ENCODE data around the gene MEF2A.
A peak's percentile ranks its signal among the peaks of the same experiment; 100 is the strongest.

Gene MEF2A

GRCh38 chr15:99564221-99565048, 1.3 kb upstream of the MEF2A start:
- peak; percentile 8 for DNase-seq

- no peak for DNase-seq
These were observed 810 bp upstream of the MEF2A start for GRCh38 chr15:99565049-99565298.

GRCh38 chr15:99566157-99566897, 543 bp downstream of the MEF2A start:
- DNase-seq: no peak

GRCh38 chr15:99568625-99569352, 3.0 kb downstream of the MEF2A start:
- no peak for DNase-seq

- DNase-seq: no peak
These were observed 5.5 kb downstream of the MEF2A start for GRCh38 chr15:99571299-99571698.

- no peak for DNase-seq
These were observed 8.3 kb downstream of the MEF2A start for GRCh38 chr15:99574048-99574447.

- no peak for DNase-seq
These were observed 8.7 kb downstream of the MEF2A start for GRCh38 chr15:99574502-99574901.

GRCh38 chr15:99578809-99579208, 13.0 kb downstream of the MEF2A start:
- no peak for DNase-seq

GRCh38 chr15:99580076-99580475, 14.3 kb downstream of the MEF2A start:
- DNase-seq: no peak

- no peak for DNase-seq
These were observed 16.8 kb downstream of the MEF2A start for GRCh38 chr15:99582508-99582960.

GRCh38 chr15:99584081-99584600, 18.4 kb downstream of the MEF2A start:
- DNase-seq: no peak

GRCh38 chr15:99586121-99586520, 20.3 kb downstream of the MEF2A start:
- no peak for DNase-seq

- DNase-seq: no peak
These were observed 24.0 kb downstream of the MEF2A start for GRCh38 chr15:99589801-99590200.

- no peak for DNase-seq
These were observed 25.3 kb downstream of the MEF2A start for GRCh38 chr15:99590913-99591646.

- DNase-seq: no peak
These were observed 26.5 kb downstream of the MEF2A start for GRCh38 chr15:99592145-99592791.

- no peak for DNase-seq
These were observed 27.3 kb downstream of the MEF2A start for GRCh38 chr15:99593070-99593469.

GRCh38 chr15:99594916-99595315, 29.1 kb downstream of the MEF2A start:
- no peak for DNase-seq

GRCh38 chr15:99598296-99598695, 32.5 kb downstream of the MEF2A start:
- no peak for DNase-seq

GRCh38 chr15:99603828-99604227, 38.0 kb downstream of the MEF2A start:
- DNase-seq: no peak

- no peak for DNase-seq
These were observed 39.1 kb downstream of the MEF2A start for GRCh38 chr15:99604865-99605264.

GRCh38 chr15:99605490-99605931, 39.7 kb downstream of the MEF2A start:
- no peak for DNase-seq

GRCh38 chr15:99605990-99606389, 40.2 kb downstream of the MEF2A start:
- no peak for DNase-seq

All from NCI-H748 treated with DMSO at 0.1 percent for 48 hours (cell line).